Measurements from ENCODE around the gene HNRNPH3.

DNA sequence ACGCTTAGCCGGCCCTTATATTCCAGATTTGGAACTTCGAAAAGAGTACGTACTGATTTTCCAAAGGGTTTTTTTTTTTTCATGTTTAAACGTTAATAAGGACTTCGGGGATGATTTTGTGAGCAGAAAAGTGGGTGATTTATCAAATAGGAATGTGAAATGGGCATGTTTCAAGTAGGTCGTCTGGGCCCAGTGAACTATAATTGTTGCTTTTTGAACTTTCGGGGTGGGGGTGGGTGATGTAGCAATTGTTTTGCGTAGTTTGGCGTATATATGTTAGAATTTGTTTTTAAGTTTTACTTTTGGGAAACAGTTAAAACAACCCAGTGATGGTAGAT, 1.2 kb downstream of the HNRNPH3 start:
- TF ChIP-seq CTCF (conservative IDR thresholded peaks at IDR 0.05): peak; percentile 38
- TF ChIP-seq ZFX (IDR thresholded peaks at IDR 0.05): no peak

Data from C4-2B (cell line).